Type B pancreatic cell (in vitro differentiated cells): ENCODE measurements around the gene TMEM30A. TPM values are rescaled to one million over a fixed set of nuclear protein-coding genes. Genes with fewer than 3 reads are reported as not detected.

ENCODE experiments used
- DNase-seq: peaks from one replicate; pipeline ENCODE4 v3.0.0; 2021; ENCODE audit warnings: mixed read lengths; ENCODE audit not compliant: unreplicated experiment; ENCODE audit errors: extremely low spot score
- H3K27ac Mint-ChIP-seq: 2 replicates; pipeline ENCODE4 v1.8.0; 2021; ENCODE audit warnings: mild to moderate bottlenecking, mixed read lengths
- H3K27me3 Mint-ChIP-seq: 2 replicates; pipeline ENCODE4 v1.8.0; 2021; ENCODE audit warnings: mixed read lengths
- H3K36me3 Mint-ChIP-seq: 2 replicates; pipeline ENCODE4 v1.8.0; 2021; ENCODE audit warnings: mixed read lengths
- H3K4me1 Mint-ChIP-seq: one replicate; pipeline ENCODE4 v1.8.0; 2021; ENCODE audit warnings: mixed read lengths; ENCODE audit not compliant: unreplicated experiment
- H3K4me3 Mint-ChIP-seq: 2 replicates; pipeline ENCODE4 v1.8.0; 2021; ENCODE audit warnings: mild to moderate bottlenecking, mixed read lengths
- H3K9me3 Mint-ChIP-seq: 2 replicates; pipeline ENCODE4 v1.8.0; 2021; ENCODE audit warnings: mixed read lengths
- total RNA-seq: library from RNA; stranded (reverse); gene quantifications from 2 replicates; pipeline ENCODE4 v1.2.1, GENCODE V29; 2021; ENCODE audit warnings: low replicate concordance
- TF ChIP-seq, protein P1 (sequence below): fragments of 200-600 bp; sonication (generic); conservative IDR thresholded peaks from 2 replicates; pipeline ENCODE4 v1.5.0; 2021; ENCODE audit warnings: antibody characterized with exemption, mild to moderate bottlenecking

TMEM30A gene
- total RNA-seq, 1 donor from 2014 or later: 78.7 TPM

- TF ChIP-seq, protein P1, sequence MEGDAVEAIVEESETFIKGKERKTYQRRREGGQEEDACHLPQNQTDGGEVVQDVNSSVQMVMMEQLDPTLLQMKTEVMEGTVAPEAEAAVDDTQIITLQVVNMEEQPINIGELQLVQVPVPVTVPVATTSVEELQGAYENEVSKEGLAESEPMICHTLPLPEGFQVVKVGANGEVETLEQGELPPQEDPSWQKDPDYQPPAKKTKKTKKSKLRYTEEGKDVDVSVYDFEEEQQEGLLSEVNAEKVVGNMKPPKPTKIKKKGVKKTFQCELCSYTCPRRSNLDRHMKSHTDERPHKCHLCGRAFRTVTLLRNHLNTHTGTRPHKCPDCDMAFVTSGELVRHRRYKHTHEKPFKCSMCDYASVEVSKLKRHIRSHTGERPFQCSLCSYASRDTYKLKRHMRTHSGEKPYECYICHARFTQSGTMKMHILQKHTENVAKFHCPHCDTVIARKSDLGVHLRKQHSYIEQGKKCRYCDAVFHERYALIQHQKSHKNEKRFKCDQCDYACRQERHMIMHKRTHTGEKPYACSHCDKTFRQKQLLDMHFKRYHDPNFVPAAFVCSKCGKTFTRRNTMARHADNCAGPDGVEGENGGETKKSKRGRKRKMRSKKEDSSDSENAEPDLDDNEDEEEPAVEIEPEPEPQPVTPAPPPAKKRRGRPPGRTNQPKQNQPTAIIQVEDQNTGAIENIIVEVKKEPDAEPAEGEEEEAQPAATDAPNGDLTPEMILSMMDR: no peak
- peaks cover 20% of the 10 kb centered on the region for H3K9me3 Mint-ChIP-seq
- no peaks in the 10 kb centered on the region for H3K27me3 Mint-ChIP-seq
- H3K4me1 Mint-ChIP-seq: peaks cover 35% of the 10 kb centered on the region
- no peak overlapping the region for H3K4me3 Mint-ChIP-seq
- peaks cover 70% of the 10 kb centered on the region for H3K36me3 Mint-ChIP-seq
- no peak for DNase-seq
- H3K27ac Mint-ChIP-seq: peak overlapping the region; percentile 86
Observed at GRCh38 chr6:75272145-75272840, 12.3 kb downstream of the TMEM30A start.

- peaks cover 26% of the 10 kb centered on the region for H3K4me1 Mint-ChIP-seq
- DNase-seq: no peak
- TF ChIP-seq, protein P1: no peak
- no peak overlapping the region for H3K4me3 Mint-ChIP-seq
- no peaks in the 10 kb centered on the region for H3K27me3 Mint-ChIP-seq
- peaks cover 13% of the 10 kb centered on the region for H3K9me3 Mint-ChIP-seq
- peak overlapping the region; percentile 17 for H3K27ac Mint-ChIP-seq
- H3K36me3 Mint-ChIP-seq: peaks cover 42% of the 10 kb centered on the region
Observed at GRCh38 chr6:75268988-75269354, 15.6 kb downstream of the TMEM30A start.

DNA sequence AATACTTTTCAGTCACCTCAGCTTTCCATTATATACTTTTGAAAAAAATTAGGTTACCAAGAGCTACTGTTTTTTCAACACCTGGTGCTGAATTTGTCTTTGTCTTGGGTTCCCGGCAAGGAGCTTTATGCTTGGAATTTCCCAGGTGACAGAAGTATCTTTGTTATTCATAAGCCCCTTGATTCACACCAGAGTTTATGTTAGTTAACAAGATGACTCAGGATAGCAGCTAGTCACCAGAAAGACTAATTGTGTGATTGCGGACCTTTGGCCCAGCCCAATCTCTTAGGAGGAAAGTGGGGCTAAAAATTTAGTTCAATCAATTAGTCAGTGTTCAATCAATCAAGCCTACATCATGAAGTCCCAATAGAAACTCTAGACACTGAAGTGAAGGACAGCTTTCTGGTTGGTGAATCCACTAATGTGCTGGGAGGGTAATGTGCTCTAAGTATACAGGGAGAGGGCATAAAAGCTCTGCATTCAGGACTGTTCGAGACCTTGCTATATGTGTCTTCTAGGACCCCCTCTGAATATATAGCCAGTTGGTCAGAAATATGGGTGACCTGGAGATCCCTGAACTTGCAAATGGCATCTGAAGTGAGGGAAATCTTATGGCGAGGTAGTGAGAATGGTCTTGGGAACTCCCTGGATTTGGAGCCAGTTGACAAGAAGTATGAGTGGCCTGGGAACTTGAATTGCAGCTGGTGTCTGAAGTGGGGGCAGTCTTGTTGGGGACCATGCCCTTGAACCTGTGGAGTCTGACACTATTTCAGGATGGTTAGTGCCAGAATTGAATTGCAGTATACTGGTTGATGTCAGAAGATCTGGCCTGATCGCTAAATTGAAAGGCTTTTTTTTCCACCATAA, 16.2 kb downstream of the TMEM30A start:
- peaks cover 13% of the 10 kb centered on the region for H3K9me3 Mint-ChIP-seq
- no peaks in the 10 kb centered on the region for H3K27me3 Mint-ChIP-seq
- peaks cover 38% of the 10 kb centered on the region for H3K36me3 Mint-ChIP-seq
- H3K4me1 Mint-ChIP-seq: peaks cover 26% of the 10 kb centered on the region
- no peak for DNase-seq
- peak overlapping the region; percentile 17 for H3K27ac Mint-ChIP-seq
- TF ChIP-seq, protein P1: no peak
- H3K4me3 Mint-ChIP-seq: peak overlapping the region; percentile 12

DNA sequence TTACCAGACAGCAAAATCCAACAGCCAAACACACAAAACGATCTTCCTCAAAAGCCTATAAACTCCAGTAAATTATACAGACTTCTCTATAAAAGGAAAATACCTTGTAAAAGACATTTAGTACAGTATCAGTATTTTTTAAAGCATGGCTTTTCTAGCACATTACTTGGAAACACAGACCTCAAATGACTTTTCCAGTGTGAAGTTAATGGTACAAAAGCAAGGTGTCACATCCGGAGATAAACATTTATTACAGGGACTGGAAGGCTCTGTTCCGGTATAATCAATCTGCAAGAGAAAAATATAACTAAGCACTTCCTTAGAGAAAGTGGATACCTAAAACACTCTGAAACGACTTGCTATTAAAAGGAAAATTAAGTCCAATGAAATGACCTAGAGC, 17.1 kb downstream of the TMEM30A start:
- Mint-ChIP-seq H3K4me3 (peak overlapping the region; percentile 65), H3K27me3 (no peaks in the 10 kb centered on the region), H3K9me3 (peaks cover 13% of the 10 kb centered on the region), H3K4me1 (peaks cover 26% of the 10 kb centered on the region), H3K27ac (peak overlapping the region; percentile 17), H3K36me3 (peaks cover 31% of the 10 kb centered on the region)
- no peak for DNase-seq
- TF ChIP-seq, protein P1: no peak

DNA sequence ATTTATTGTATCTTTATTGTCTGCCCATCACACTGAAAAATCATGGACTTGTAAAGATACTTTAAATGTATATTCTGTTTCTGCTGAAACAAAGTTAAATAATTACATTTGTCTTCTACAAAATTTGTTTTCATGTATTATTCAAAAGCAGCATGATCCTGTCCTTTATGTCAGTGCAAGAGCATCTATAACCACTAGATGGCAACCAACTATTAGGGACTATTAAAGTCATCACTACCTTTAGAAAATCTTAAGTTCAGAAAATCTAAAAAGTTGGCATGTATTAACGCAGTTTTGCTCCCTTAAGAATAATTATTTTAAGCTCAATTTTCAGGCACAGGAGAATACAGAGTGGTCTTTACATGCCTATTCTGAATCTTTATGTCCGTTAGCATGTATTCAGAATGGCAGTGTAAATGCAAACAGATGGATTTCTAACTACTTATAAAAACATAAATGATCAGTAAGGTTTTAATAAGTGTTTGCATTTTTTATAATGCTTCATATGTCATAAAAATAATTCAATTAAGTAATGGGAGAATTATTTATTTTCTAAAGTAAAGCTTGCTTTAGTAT, 17.8 kb downstream of the TMEM30A start:
- peak overlapping the region; percentile 55 for H3K27ac Mint-ChIP-seq
- TF ChIP-seq, protein P1: peak; percentile 91
- H3K27me3 Mint-ChIP-seq: no peaks in the 10 kb centered on the region
- H3K36me3 Mint-ChIP-seq: peaks cover 24% of the 10 kb centered on the region
- peak overlapping the region; percentile 67 for H3K4me3 Mint-ChIP-seq
- peaks cover 11% of the 10 kb centered on the region for H3K9me3 Mint-ChIP-seq
- DNase-seq: no peak
- peaks cover 26% of the 10 kb centered on the region for H3K4me1 Mint-ChIP-seq
